A172 (cell line): ENCODE results near the gene RNF144A. TPM values are rescaled to one million over a fixed set of nuclear protein-coding genes. Genes with fewer than 3 reads are reported as not detected.
A peak's percentile ranks its signal among the peaks of the same experiment; 100 is the strongest.
"Not testable (repeated sequence)": the region's sequence is repeated elsewhere in the genome, so short reads cannot be mapped to it uniquely, and the experiment has no call there.

Source experiments
- DNase-seq: peaks from one replicate; pipeline ENCODE4 v3.0.0-alpha.2; 2015; ENCODE audit warnings: low spot score
- total RNA-seq: library from RNA; depleted of rRNA; stranded (reverse); fragments of >200 nt; shearing (Covaris generic); gene quantifications from 2 replicates; pipeline ENCODE4 v1.2.3, GENCODE V29; 2014

Gene RNF144A
- total RNA-seq, 1 experiment from 2014 or later: 11.4 TPM

- DNase-seq: no peak
These were observed 55.0 kb downstream of the RNF144A start for GRCh38 chr2:6972067-6972710.

- DNase-seq: peak; percentile 72
These were observed 56.8 kb downstream of the RNF144A start for GRCh38 chr2:6973895-6974545.

- peak; percentile 45 for DNase-seq
These were observed 58.8 kb downstream of the RNF144A start for GRCh38 chr2:6975988-6976387.

GRCh38 chr2:6977113-6977741 is 60.0 kb downstream of the RNF144A start:
- DNase-seq: no peak

- no peak for DNase-seq
These were observed 60.6 kb downstream of the RNF144A start for GRCh38 chr2:6977786-6978185.

DNA sequence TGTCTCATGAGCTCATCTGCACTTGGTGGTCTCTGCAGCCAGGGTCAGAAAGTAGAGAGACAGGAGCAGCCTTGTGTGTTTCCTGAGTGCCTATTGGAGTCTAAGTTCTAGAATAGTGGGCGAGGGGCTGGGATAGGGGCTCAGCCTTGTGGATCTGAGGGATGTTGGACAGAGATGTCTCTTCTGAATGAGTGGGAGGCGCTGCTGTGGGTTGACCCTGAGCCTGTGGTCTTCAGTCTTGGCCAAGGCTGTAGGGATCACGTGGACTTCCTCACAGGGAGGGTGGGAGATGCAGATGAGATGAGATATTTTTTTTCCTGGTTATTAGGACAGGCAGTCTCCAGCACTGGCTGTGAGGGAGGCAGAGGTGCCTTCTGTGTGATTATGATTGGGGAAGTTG is 61.8 kb downstream of the RNF144A start:
- no peak for DNase-seq

- no peak for DNase-seq
These were observed 65.2 kb downstream of the RNF144A start for GRCh38 chr2:6982449-6982848.

- DNase-seq: no peak
These were observed 65.8 kb downstream of the RNF144A start for GRCh38 chr2:6982934-6983589.

DNA sequence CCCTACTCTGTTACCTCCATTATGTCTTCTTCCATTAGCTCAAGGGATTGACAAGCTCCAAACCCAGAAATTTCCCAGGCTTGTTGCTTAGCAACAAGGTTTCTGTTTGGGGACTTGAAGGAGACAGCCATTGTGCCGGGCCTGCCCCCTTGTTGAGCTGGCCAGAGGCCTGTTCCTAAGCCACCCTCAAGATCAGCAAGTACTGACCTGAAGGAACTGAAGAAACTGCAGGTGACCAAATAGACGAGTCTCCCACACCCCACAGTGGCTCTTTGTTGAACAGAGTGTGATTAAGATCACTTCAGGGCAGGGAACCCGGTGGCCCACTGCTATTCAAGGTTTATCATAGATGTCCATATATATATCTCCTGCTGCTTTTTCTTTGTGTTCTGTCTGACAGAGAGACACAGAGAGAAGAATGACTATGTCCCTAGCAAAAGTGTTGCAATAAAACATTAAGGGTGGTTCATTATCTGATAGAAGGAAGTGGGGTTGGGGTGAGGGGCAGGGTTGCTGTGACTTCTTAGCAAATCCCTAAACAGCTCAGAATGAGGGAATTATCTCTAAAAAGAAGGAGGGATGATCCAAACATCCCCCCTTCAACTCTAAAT is 69.2 kb downstream of the RNF144A start:
- DNase-seq: peak; percentile 41

DNA sequence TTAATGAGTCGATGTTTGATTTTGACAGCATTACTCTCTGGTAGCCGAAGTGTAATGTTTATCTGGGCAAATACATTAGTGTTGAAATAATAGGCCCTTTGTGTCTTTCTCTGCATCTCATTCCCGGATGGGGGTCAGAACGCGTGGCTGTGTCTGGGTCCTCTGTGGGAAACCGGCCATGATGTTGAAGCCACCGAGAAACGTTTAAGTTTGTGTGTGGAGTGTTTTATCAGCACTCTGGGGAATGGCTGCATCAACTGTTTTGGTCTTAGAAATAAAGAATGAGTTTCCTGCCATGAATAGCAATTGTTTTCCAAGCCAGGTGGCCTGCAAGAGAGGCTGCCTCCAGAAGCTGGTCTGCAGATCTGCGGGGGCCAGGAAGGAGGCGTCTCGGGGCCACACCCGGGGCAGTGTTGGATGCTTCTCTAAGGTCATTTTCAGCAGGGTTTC is 69.7 kb downstream of the RNF144A start:
- DNase-seq: no peak

- DNase-seq: no peak
These were observed 73.7 kb downstream of the RNF144A start for GRCh38 chr2:6990871-6991270.

- DNase-seq: no peak
These were observed 75.6 kb downstream of the RNF144A start for GRCh38 chr2:6992794-6993228.

DNA sequence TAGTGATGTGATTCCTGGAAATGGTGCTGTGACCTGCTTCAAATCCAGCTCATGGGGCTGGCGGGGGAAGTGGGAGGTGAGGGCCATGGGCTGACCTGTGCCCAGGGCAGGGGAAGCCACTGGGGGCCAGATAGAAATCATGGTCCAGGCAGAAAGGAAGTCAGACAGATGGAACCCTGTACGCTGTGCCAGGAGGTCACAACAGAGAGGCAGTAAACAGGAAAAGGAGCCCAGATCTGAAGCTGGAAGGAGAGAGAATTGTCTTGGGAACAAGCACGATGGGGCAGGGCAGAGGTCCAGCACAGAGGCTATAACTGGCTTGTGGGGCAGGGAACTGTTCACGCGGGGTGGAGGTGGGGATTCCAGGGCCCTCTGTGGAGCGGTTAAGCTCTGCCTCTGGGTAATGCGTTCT is 76.0 kb downstream of the RNF144A start:
- no peak for DNase-seq

GRCh38 chr2:6993936-6994335 is 76.7 kb downstream of the RNF144A start:
- DNase-seq: no peak

DNA sequence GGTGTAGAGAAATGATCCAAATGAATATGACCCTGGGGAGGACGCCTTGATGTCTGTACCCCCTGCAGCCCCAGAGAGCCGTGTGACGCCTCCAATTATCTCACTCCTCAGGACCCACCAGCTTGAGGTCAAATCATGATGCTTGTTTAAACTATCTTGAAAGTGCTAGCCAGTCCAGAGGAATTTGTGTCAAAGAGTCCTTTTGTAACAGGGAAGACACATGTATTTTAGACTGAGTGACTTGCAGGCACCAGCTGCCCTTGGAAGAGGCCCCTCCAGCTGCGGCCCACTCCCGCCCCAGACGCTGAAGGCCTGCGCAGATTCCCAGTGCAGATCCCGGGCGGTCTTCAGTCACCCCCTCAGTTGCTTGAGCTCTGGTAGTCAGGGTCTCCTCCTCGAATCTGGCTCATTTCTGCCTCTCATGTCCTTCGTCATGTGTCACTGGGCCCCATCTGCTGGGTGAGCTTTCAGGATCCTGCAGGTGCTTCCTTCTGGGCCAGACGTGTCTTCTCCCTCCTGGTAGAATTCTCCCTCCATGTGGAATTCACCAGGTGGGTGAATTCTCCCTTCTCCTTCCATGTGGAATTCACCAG is 77.4 kb downstream of the RNF144A start:
- DNase-seq: no peak

GRCh38 chr2:6995391-6996097 is 78.3 kb downstream of the RNF144A start:
- DNase-seq: no peak

DNA sequence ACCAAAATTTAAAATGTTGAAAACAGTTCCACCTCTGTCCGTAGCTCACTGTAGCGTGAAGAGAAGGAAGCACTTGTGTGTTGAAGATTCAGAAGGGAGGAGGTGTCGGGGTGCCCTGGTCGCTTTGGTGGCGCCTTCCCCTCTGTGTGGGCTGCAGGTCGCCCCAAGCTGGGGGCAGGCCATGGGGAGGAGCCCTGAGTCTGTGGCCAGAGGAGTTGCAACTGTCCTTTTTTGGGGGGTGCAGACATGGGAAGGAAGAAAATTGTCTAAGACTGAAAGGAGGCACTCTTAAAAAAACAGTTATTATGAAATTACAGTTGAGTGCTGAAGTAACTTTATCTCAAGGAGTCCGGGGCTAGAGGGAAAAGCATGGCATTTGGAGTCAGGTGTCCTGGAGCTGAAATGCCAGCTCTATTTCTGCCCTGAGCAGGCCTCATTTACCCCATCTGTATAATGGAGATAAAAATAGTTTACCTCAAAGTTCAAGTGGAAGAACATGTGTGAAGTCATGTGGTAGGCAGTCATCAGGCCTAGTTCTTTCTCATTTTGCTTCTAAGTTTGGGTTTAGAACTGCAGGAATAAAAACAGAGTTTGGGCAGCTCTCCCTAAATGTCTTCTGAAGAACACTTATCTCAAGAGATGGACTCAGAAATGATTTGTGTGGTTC is 82.1 kb downstream of the RNF144A start:
- DNase-seq: no peak

- DNase-seq: not testable (repeated sequence)
These were observed 84.2 kb downstream of the RNF144A start for GRCh38 chr2:7001395-7001794.

DNA sequence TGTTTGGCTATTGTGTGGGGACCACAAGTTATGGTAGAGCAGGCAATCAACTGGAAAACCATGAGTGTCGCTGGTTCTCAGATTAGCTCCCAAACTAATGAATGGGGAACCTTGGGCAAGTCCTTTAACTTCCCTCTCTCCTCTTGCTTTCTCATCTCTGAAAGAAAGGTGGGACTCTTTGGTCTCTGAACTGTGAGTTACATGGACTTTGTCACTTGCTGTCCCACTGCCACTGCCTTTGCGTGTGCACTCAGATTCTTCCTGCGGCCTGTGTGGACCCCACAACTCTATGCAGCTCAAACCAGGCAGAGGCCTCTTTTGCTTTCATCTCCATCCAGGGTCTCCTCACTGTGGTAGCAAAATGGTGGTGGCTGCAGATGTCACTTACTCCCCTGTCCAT is 86.7 kb downstream of the RNF144A start:
- DNase-seq: no peak

DNA sequence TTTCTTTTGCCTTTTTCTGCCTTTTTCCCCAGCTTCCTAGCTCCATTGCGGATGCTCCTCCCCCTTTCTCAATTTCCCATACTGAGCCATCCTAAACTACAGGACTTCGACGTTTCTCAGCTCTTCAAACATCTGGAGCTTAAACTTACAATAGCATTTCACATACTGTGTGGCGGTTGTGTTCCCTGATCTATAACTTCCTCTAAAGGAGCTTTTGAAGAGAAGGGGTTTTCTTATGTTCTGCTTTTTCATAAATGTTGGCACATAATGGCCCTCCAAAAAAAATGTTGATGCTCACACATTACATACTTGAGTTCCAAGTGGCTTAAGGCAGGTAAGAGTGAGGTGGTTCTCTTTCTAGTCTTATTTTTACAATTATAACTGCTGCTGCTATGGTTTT is 87.4 kb downstream of the RNF144A start:
- no peak for DNase-seq

DNA sequence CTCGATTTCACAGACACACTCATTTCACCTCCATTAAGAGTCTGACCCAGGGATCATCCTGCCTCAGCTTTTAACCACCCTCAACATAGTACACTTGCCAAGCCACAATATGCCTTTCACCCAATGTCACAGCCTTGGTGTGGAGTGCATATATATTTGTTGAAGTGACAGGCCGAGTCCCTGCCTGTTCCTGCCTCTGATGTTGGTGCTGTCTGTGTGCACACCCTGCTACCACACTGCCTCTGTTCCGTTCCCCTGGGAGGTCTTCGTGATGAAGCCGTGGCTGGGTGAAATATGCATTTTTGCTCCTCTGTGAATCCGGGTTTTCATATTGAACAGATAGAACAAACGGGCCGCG is 90.3 kb downstream of the RNF144A start:
- no peak for DNase-seq
